GM23248 (cell line): ENCODE results near the gene LARP1.

Source experiments
- EZH2 ChIP-seq: fragments of 200-600 bp; sonication (generic); IDR thresholded peaks from 2 replicates; pipeline ENCODE4 v1.6.1; 2018; ENCODE audit warnings: antibody characterized with exemption, mild to moderate bottlenecking; ENCODE audit not compliant: insufficient read depth, poor library complexity, severe bottlenecking
- EZH2phosphoT487 ChIP-seq: fragments of 200-600 bp; sonication (generic); IDR thresholded peaks from 2 replicates; pipeline ENCODE4 v1.6.1; 2018; ENCODE audit warnings: antibody characterized with exemption, moderate library complexity, mild to moderate bottlenecking, low read depth; ENCODE audit not compliant: insufficient read depth

DNA sequence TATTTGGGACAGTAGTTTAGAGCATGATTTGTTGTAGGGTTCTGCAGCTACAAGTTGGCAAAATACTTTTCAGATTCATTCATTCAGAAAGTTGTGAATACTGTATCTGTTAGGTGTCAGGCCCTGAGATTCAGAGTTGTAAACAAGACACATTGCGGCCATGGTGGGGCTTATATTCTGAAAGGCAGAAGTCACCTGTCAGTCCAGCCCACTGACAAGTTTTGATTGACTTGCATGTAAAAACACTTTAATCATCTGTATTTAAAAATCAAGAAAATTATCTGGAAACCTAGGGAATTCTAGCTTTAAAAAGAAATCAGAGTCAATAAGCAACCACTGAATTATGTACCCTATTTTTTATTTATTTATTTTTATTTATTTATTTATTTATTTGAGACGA is 13.0 kb downstream of the LARP1 start:
- no peak for TF ChIP-seq EZH2
- TF ChIP-seq EZH2phosphoT487: no peak
